ENCODE results near the gene TMEM130. TPM values are rescaled to one million over a fixed set of nuclear protein-coding genes. Genes with fewer than 3 reads are reported as not detected.
A peak's percentile ranks its signal among the peaks of the same experiment; 100 is the strongest.

The TMEM130 gene
- total and polyA plus RNA-seq, 9 donors = 0.12 to 1.6 (median 0.73) TPM

- Histone ChIP-seq H3K9me3 (no peaks in the 10 kb centered on the region), H3K27me3 (no peaks in the 10 kb centered on the region), H3K27ac (no peak overlapping the region), H3K36me3 (no peaks in the 10 kb centered on the region), H3K4me1 (ENCODE audit: insufficient read depth) (peaks cover 1% of the 10 kb centered on the region), H3K4me3 (no peak overlapping the region)
- intact Hi-C loops (cut with DNase I) = no loop called here
- WGBS, 3 donors = 59 to 75% (median 69%) methylated on average over 5 of the region's 5 CpGs
- DNase-seq = no peak
- no peak for TF ChIP-seq EP300 (IDR thresholded peaks at IDR 0.05)
- TF ChIP-seq, protein P1, sequence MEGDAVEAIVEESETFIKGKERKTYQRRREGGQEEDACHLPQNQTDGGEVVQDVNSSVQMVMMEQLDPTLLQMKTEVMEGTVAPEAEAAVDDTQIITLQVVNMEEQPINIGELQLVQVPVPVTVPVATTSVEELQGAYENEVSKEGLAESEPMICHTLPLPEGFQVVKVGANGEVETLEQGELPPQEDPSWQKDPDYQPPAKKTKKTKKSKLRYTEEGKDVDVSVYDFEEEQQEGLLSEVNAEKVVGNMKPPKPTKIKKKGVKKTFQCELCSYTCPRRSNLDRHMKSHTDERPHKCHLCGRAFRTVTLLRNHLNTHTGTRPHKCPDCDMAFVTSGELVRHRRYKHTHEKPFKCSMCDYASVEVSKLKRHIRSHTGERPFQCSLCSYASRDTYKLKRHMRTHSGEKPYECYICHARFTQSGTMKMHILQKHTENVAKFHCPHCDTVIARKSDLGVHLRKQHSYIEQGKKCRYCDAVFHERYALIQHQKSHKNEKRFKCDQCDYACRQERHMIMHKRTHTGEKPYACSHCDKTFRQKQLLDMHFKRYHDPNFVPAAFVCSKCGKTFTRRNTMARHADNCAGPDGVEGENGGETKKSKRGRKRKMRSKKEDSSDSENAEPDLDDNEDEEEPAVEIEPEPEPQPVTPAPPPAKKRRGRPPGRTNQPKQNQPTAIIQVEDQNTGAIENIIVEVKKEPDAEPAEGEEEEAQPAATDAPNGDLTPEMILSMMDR (IDR thresholded peaks at IDR 0.05) = no peak
- no peak for TF ChIP-seq POLR2A (IDR thresholded peaks at IDR 0.05)
Observed at GRCh38 chr7:98837630-98837972, 32.2 kb downstream of the TMEM130 start.

DNA sequence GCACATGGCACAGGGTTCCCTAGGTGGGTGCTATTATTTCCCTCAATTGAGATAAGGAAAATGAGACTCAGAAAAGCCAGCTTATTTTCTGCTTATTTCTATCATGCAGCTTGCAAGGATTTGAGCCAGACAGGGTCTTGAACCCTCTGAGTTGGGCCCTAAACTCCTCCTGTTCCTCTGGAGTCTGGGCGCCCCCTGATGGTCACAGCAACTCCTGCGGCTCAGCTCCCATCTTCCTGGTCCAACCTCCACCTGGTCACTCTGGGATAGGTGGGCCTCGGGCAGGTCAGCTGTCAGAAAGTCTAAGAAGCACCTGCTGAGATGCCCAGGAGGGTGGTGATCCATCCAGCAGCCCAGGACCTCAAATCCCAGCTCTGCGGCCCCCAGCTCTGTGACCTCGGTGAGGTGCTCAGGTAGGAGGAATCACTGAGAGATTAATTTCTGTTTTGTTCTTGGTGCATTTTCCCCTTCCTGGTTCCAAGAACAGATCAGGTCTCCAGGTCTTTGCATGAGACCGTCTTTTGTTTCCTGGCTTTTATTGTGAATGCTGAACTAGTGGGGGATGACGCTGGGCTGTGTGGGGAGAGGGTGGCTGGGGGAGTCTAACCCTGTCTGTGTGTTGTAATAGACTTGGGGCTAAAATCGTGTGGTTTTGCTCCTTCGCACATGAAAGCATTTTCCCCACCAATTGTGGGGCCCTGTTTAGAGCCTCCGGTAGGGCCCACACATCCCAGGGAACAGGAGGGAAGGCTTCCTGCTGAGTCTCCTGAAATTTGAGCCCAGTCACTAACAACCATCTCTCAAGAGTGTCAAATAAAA lies 32.8 kb downstream of the TMEM130 start:
- intact Hi-C loops (cut with DNase I) = no loop called here
- no peak overlapping the region for H3K4me3 ChIP-seq
- no peak overlapping the region for H3K27ac ChIP-seq
- WGBS, 3 donors = 29 to 33% (median 30%) methylated on average over 10 of the region's 10 CpGs
- TF ChIP-seq EP300 (IDR thresholded peaks at IDR 0.05) = no peak
- TF ChIP-seq, protein P1 (IDR thresholded peaks at IDR 0.05) = no peak
- TF ChIP-seq POLR2A (IDR thresholded peaks at IDR 0.05) = no peak
- no peaks in the 10 kb centered on the region for H3K9me3 ChIP-seq
- H3K27me3 ChIP-seq = no peaks in the 10 kb centered on the region
- peak in 1 of 5 donors; percentile 32 for DNase-seq
- no peaks in the 10 kb centered on the region for H3K36me3 ChIP-seq
- H3K4me1 ChIP-seq (ENCODE audit: insufficient read depth) = peaks cover 1% of the 10 kb centered on the region

GRCh38 chr7:98834949-98835348 lies 34.9 kb downstream of the TMEM130 start:
- no peaks in the 10 kb centered on the region for H3K36me3 ChIP-seq
- no peak overlapping the region for H3K4me3 ChIP-seq
- H3K27me3 ChIP-seq = no peaks in the 10 kb centered on the region
- no peaks in the 10 kb centered on the region for H3K9me3 ChIP-seq
- no peak for DNase-seq
- no peak overlapping the region for H3K27ac ChIP-seq
- TF ChIP-seq POLR2A (IDR thresholded peaks at IDR 0.05) = no peak
- no peak for TF ChIP-seq EP300 (IDR thresholded peaks at IDR 0.05)
- TF ChIP-seq, protein P1 (IDR thresholded peaks at IDR 0.05) = no peak
- WGBS, 3 donors = 63 to 69% (median 66%) methylated on average over 8 of the region's 8 CpGs
- intact Hi-C loops (cut with DNase I) = no loop called here
- H3K4me1 ChIP-seq (ENCODE audit: insufficient read depth) = no peaks in the 10 kb centered on the region

DNA sequence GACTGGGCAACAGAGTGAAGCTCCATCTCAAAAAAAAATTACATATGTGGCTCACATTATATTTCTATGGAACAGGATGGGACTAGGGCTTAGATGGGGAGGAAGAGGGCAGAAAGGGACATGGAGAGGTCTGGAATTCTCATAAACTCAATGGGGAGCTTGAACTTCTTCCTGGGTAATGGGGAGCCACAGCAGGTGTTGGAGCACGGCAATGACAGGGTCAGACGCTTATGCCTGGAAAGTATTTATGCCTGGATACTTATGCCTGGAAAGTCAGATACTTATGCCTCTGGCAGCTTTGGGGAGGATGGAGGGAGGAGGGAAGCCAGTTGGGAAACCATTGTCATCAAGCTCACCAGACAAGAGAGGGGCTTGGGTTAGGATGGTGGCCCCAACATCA lies 36.8 kb downstream of the TMEM130 start:
- no peaks in the 10 kb centered on the region for H3K9me3 ChIP-seq
- H3K4me1 ChIP-seq (ENCODE audit: insufficient read depth) = no peaks in the 10 kb centered on the region
- intact Hi-C loops (cut with DNase I) = no loop called here
- no peak for DNase-seq
- H3K27ac ChIP-seq = no peak overlapping the region
- WGBS, 3 donors = 91 to 97% (median 93%) methylated on average over 2 of the region's 2 CpGs
- H3K36me3 ChIP-seq = no peaks in the 10 kb centered on the region
- no peak for TF ChIP-seq EP300 (IDR thresholded peaks at IDR 0.05)
- no peak for TF ChIP-seq POLR2A (IDR thresholded peaks at IDR 0.05)
- TF ChIP-seq, protein P1 (IDR thresholded peaks at IDR 0.05) = no peak
- H3K27me3 ChIP-seq = no peaks in the 10 kb centered on the region
- H3K4me3 ChIP-seq = no peak overlapping the region
